ENCODE results near the gene SP2.
A peak's percentile ranks its signal among the peaks of the same experiment; 100 is the strongest.
"Not testable (repeated sequence)": the region's sequence is repeated elsewhere in the genome, so short reads cannot be mapped to it uniquely, and the experiment has no call there.

The SP2 gene

DNA sequence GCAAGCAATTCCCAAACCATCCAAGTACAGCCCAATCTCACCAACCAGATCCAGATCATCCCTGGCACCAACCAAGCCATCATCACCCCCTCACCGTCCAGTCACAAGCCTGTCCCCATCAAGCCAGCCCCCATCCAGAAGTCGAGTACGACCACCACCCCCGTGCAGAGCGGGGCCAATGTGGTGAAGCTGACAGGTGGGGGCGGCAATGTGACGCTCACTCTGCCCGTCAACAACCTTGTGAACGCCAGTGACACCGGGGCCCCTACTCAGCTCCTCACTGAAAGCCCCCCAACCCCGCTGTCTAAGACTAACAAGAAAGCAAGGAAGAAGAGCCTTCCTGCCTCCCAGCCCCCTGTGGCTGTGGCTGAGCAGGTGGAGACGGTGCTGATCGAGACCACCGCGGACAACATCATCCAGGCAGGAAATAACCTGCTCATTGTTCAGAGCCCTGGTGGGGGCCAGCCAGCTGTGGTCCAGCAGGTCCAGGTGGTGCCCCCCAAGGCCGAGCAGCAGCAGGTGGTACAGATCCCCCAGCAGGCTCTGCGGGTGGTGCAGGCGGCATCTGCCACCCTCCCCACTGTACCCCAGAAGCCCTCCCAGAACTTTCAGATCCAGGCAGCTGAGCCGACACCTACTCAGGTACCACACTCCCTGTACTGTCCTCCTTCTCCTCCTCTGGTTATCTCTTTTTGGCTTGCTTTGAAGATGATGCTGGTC is 20.6 kb downstream of the SP2 start:
- no peak for FAIRE-seq
- no peak for DNase-seq (ENCODE audit: insufficient read length, low spot score)

DNA sequence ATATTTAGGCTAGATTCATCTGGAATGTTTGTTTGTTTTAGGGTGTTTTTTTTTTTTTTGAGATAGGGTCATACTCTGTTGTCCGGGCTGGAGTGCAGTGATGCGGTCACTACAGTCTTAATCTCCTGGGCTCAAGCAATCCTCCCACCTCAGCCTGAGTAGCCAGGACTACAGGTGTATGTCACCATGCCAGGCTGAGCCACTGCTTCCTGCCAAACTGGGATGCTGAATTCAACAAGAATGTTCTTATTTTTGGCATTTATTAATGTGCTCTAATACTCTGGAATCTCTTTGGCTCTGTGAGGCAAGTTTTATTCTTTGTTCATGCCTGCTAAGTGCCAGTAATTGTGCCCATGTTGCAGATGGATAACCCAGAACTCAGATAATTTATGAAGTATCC is 21.5 kb downstream of the SP2 start:
- FAIRE-seq: no peak
- no peak for DNase-seq (ENCODE audit: insufficient read length, low spot score)

DNA sequence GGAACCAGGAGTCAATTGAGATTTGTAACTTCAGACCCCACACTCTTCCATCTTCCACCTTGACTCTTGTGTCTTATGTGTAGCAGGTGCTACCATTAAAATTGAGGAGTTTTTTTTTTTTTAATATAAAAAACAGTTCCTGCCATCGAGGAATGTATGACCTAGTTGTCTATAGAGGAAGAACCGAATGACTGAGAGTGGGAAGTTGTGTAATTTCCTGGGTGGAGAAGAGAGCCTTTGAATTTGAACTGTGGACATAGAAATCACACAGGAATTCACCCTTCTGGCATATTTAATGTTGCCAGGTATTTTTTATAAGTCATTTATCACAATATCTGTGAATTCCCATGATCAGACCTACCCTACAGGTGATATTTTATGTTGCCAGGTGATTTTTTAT is 22.0 kb downstream of the SP2 start:
- DNase-seq (ENCODE audit: insufficient read length, low spot score) (no peak), FAIRE-seq (no peak)

DNA sequence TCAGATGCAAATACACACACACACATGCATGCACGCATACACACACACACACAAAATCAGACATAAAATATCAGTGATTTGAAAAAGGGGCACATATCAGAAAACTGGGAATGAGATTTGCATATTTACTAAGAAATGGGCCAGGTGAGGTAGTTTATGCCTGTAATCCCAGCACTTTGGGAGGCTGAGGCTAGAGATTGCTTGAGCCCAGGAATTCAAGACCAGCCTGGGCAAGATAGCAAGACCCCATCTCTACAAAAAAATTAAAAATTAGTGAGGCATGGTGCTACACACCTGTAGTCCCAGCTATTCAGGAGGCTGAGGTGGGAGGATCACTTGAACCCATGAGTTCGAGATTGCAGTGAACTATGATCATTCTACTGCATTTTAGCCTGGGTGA is 23.0 kb downstream of the SP2 start:
- no peak for FAIRE-seq

DNA sequence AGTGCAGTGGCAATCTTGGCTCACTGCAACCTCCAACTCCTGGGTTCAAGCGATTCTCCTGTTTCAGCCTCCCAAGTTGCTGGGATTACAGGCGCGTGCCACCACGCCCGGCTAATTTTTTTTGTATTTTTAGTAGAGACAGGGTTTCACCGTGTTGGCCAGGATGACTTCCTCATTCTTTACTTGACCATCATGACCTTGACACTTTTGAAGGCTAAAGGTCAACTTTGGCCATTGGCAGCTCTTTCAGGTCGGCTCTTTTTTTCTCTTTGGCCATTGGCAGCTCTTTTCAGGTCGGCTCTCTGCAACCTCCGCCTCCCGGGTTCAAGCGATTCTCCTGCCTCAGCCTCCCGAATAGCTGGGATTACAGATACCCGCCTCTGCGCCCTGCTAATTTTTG is 23.9 kb downstream of the SP2 start:
- not testable (repeated sequence) for FAIRE-seq; DNase-seq (ENCODE audit: insufficient read length, low spot score)

More for the DNA sequence above, 23.0 kb downstream of the SP2 start:
- no peak for DNase-seq (ENCODE audit: insufficient read length, low spot score)

DNA sequence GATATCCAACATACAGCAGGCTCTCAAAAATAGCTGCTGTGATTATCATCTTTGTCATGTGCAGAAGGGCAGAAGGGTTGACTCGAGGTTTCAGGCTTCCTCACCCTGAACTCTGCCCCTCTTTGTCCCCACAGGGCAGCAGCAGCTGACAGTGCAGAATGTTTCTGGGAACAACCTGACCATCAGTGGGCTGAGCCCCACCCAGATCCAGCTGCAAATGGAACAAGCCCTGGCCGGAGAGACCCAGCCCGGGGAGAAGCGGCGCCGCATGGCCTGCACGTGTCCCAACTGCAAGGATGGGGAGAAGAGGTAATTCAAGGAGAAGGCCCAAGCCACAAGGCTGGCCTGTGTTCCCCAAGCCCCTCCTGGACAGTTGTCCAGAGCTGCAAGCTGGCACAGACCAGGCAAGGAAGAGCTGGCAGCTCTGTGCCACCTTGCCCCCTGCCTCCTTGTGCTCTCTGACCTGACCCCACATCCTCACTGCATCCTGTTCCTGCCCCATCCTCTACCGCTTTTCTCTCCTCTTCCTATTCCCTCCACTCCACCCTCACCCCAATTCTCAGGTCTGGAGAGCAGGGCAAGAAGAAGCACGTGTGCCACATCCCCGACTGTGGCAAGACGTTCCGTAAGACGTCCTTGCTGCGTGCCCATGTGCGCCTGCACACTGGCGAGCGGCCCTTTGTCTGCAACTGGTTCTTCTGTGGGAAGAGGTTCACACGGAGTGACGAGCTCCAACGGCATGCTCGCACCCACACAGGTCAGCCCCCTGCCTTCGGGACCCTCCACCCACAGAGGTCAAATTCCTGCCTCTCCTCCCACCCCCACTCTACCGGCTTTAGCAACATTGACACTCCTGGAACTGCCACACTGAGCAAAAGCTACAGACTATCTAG is 29.0 kb downstream of the SP2 start:
- FAIRE-seq: no peak
- no peak for DNase-seq (ENCODE audit: insufficient read length, low spot score)

DNA sequence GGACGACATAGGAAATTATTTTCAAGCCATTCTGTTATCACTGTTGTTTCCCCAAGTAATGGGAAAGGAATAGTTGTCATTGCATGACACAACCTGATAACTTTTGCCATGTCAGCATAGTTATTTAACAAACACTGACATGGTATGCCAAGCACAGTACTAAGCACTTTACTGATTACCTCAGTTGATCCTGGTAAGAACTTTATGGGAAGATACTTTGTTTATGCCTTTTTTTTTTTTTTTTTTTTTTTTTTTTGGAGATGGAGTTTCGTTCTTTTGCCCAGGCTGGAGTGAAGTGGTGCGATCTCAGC is 29.6 kb downstream of the SP2 start:
- no peak for DNase-seq (ENCODE audit: insufficient read length, low spot score)
- no peak for FAIRE-seq

DNA sequence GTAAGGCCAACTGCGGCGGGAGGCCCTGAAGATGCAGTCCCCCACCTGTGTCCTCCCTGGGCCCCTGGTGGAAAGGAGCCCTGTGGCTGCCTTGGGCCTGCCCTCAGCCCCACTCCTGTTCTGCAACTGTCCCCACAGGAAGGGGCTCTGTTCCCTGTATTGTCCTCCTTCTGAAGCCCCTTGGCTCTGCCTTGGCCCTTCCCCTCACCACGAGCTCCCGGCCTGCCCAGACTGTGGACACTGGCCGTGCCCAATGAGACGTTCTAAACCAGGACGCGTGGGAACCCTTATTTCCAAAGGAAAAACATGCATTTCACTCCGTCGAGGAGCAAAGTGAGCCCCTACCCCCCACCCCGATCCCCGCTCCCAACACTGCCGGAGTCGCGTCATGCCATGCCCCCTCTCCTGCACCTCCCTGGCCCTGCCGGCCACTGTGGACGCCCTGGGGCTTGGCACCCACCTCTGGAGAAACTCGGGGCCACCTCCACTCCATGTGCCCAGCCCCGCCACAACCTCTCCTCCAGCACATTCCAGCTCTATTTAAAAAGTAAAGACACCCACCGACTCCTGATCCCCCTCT is 31.9 kb downstream of the SP2 start:
- no peak for DNase-seq (ENCODE audit: insufficient read length, low spot score)
- FAIRE-seq: no peak

DNA sequence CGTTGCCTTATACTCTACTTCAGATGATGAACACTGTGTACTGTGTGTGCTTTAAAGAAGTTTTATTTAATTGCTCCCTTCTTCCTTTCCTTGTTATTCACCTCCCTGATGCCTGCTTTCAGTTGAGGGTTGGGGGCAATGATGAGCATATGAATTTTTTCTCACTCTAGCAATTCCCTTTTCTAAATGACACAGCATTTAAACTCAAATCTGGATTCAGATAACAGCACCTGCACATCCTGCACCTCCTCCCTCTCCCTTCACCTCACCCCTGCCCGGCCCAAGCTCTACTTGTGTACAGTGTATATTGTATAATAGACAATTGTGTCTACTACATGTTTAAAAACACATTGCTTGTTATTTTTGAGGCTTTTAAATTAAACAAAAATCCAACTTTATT is 32.4 kb downstream of the SP2 start:
- no peak for FAIRE-seq

DNA sequence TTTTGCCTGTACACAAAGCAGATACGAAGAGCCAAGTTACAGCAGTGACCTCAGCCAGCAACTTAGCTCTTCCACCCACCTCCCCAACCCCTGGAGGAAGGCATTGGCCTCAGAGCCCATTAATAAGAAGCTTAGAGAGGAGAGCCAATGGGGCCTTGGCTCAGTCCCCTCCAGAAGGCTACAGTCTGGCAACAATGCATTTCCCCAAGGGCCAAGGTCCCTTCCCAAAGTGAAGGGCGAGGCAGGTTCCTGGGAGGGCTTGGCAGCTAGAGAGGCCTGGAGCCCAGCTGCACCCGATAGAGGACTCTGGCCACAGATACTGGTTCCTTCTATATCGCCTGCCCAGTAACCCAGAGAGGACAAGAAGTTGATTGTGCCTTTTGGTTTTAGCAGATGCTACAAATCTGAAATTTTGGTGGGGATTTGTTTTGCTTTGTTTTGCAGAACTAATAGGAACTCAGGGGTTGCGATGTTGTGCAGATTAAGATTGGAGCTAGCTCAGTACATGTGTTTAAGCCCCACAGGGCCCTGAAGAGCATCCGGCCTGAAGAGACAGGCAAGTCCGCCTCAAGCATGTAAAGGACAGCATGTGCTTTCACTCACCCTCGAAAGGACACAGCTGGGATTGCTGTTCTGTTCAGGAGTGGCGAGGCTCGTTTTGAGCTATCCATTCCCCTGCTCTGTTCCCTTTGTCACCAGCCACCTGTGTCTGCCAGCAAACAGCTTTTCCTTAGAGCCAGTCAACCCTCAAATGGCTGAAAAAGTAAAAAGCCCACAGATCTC is 33.4 kb downstream of the SP2 start:
- DNase-seq (ENCODE audit: insufficient read length, low spot score) (no peak), FAIRE-seq (no peak)

More for the DNA sequence above, 32.4 kb downstream of the SP2 start:
- no peak for DNase-seq (ENCODE audit: insufficient read length, low spot score)

DNA sequence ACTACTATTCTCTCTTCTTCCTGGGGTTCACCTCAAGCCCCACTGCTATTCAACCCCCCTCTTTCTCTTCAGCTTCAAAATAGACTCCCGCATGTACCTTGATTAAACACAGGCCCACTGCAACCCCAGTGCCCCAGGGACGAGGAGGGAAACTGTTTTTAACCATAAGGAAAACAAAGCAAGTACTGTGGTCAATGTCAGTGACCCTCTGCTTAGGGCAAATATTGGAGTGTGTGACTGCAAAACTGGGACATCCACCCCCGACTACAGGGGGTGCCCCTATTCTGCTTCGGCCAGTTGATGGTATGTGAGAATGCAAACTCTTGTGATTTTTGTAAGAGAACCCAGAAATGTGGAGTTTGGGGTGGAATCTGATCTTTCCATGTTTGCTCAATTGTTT is 35.8 kb downstream of the SP2 start:
- FAIRE-seq (no peak), DNase-seq (ENCODE audit: insufficient read length, low spot score) (no peak)

DNA sequence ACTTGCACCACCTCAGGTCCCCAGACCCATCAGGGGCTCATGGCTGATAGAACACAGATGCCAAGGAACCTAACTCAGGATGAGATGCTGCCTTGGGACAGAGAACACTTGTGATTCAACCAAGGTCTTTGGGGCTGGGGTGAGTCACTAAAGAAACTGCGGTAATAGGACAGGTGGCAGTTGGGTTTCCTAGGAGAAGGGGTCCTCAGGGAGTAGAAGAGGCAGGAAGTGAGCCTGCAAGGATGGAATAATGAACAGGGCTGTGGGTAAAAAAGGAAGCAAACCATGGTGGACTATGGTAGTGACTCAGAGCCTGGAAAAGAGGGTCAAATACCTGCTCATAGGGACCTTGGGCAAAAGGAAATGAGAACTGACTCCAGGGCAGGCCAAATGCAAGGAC is 38.8 kb downstream of the SP2 start:
- DNase-seq (ENCODE audit: insufficient read length, low spot score): no peak

DNA sequence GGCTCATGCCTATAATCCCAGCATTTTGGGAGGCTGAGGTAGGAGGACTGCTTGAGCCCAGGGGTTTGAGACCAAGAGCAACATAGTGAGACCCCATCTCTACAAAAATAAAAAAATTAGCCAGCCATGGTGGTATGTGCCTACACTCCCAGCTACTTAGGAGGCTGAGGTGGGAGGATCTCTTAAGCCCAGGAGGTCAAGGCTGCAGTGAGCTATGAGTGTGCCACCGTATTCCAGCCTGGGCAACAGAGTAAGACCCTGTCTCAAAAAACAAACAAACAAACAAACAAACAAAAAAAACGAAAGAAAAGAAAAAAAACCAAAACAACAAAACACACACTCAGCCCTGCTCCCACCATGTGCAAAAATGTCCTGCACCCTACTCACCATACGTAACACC is 39.4 kb downstream of the SP2 start:
- not testable (repeated sequence) for FAIRE-seq; DNase-seq (ENCODE audit: insufficient read length, low spot score)

More for the DNA sequence above, 38.8 kb downstream of the SP2 start:
- FAIRE-seq: no peak

DNA sequence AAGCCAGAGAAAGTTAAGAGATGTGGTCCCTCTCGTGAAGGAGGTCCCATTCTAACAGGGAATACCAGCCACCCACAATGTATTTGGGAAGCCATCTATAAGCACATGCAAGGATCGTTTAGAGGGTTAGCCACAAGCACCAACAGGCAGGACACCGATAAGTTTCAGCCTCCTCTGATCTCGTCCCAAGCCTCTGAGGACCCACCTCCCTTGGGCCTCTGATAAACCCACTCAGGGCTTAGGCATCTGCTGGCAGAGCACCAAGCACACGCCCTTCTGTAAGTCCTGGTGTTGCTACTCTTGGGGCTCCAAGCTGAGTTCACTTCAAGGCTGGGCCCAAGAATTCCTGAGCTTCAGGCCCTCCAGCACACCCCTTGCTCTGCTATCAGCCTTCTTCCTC is 39.9 kb downstream of the SP2 start:
- FAIRE-seq: no peak
- no peak for DNase-seq (ENCODE audit: insufficient read length, low spot score)

DNA sequence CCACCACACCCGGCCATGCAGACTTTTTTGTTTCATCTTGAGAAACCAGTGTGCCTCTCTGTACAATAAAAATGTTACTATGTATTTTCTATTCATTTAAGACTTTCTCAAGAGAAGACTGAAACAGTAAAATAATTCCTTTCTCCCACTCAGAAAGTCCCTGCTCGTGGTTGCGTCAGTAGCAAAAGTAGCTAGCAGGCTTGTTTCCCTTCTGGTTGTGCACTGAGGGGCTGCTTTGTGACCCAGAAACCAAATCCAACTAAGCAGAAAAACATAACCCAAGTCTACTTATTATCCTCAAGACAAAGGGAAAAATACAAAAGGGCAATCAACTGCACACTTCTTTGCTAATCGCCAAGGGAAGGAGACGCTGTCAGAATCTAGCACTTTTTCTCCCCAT is 41.9 kb downstream of the SP2 start:
- DNase-seq (ENCODE audit: insufficient read length, low spot score): no peak
- FAIRE-seq: no peak

DNA sequence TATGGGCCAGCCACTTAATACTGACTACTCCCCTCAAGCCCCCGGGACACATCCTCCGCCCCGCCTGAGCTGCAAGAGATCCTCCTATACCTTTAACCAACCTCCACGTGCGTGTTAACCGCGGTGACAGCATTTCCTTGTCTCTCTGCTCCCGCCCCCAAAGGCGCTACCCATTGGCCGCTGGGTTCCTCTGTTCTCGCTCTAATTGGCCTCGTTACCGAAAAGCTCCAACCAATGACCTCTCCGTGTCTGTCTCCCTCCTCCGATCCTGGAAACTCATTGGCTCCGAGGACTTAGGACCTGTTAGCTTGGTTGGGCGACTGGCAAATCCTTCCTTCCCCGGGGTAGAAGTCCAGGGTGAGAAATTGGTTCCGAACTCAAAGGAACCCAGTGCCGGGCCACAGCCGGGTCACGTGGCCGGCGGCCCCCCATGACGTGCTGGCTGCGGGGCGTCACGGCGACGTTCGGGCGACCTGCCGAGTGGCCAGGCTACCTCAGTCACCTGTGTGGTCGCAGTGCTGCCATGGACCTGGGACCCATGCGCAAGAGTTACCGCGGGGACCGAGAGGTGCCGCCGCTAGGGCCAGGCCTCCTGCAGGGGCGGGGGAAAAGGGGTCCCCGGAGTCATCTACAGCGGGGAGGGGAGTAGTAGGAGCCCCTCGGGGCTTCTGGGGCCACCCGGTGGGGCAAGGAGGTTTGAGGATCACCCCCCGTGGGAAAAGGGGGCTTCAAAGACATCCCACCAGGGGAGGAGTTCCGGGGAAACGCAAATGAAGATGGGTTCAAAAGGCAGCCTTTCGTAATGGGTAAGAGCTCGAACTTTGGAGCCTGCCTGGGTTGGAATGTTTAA is 45.4 kb downstream of the SP2 start, which contains the start of gene PNPO:
Gene PNPO (plus strand): TSS at position 326 of the 850 bp plus-strand sequence. CDS start 105 bp downstream, at position 431.
- FAIRE-seq (peak; percentile 97), DNase-seq (ENCODE audit: insufficient read length, low spot score) (peak; percentile 94)

DNA sequence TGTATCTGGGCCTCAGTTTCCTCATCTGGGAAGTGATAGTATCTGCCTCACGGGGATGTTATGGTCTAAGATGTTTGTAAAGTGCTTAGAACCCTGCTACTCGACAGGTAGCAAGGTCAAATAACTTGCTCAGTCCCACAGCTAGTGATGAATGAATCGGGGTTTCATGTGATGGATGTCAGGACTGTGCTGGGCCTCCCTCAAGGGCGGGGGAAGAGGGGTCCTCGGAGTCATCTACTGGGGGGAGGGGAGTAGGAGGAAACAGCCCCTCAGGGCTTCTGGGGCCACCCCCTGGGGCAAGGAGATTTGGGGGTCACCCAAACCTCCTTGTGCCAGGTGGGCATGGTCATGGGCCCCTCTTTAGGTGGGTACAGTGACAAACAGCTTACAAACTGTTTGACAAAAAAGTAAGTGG is 46.1 kb downstream of the SP2 start:
- FAIRE-seq: no peak
- no peak for DNase-seq (ENCODE audit: insufficient read length, low spot score)

DNA sequence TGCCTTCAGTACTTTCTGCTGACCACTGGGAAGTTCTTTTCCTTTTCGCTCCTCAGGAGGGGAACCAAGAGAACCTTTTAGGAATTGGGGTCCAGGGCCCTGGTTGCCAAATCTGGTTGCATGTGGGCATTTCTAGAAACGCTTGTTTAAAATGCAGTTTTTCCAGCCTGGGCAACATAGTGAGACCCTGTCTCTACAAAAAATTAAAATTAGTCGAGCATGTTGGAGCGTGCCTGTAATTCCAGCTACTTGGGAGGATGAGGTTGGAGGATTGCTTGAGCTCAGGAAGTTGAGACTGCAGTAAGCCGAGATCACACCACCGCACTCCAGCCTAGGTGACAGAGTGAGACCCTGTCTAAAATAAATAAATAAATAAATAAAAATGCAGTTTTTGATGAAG is 46.5 kb downstream of the SP2 start:
- FAIRE-seq (no peak), DNase-seq (ENCODE audit: insufficient read length, low spot score) (no peak)

DNA sequence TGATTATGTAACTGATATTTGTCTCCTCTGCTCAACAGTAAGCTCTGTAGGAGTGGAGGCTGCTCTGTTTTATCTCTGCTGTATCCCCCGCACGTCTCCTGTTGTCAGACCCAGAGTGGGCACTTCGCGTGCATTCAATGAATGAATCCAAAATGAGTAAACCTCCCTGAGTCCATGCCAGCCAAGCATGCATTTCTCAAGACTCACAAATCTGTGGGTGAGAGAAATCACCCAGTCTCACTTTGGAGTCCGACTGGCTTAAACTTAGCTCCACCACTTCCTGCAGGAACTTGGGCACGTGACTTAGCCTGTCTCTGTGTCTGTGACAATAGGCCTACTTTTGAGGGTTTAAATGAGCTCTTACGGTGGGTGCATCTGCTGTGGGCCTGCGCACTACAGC is 49.0 kb downstream of the SP2 start:
- DNase-seq (ENCODE audit: insufficient read length, low spot score) (no peak), FAIRE-seq (no peak)
